Fibroblast of skin of abdomen (primary cell): Measurements from ENCODE around the gene TRAK1.

ENCODE experiments used
- DNase-seq: peaks from one replicate; pipeline ENCODE4 v3.0.0-alpha.2; 2013

Gene TRAK1

GRCh38 chr3:42159147-42159546, 68.0 kb downstream of the TRAK1 start:
- DNase-seq = no peak

GRCh38 chr3:42159706-42160472, 68.7 kb downstream of the TRAK1 start:
- no peak for DNase-seq

- peak; percentile 57 for DNase-seq
Measured at GRCh38 chr3:42161050-42161935, 70.1 kb downstream of the TRAK1 start.

- no peak for DNase-seq
Measured at GRCh38 chr3:42162462-42162861, 71.3 kb downstream of the TRAK1 start.

GRCh38 chr3:42163622-42164244, 72.6 kb downstream of the TRAK1 start:
- no peak for DNase-seq

- DNase-seq = no peak
Measured at GRCh38 chr3:42164656-42165055, 73.5 kb downstream of the TRAK1 start.

DNA sequence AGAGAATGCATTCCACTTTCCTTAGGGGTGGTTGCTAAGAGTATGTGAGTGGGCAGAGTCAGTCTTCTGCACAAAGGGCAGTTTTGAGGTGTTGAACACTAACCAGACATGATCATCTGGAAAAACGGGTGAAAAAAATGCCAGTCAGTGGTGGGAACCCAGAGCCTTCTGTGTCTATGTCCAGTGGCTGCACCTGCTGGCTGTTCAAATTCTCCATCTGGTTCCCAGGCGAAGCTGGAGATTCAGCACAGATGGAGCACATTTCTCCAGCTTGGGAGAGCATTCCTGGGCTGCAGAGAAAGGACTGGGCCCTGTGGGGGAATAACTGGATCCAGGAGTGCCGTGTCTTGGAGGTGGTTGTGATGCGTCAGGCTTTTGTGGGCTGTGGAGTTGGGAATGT, 74.1 kb downstream of the TRAK1 start:
- peak; percentile 50 for DNase-seq

- no peak for DNase-seq
Measured at GRCh38 chr3:42166214-42166613, 75.1 kb downstream of the TRAK1 start.

DNA sequence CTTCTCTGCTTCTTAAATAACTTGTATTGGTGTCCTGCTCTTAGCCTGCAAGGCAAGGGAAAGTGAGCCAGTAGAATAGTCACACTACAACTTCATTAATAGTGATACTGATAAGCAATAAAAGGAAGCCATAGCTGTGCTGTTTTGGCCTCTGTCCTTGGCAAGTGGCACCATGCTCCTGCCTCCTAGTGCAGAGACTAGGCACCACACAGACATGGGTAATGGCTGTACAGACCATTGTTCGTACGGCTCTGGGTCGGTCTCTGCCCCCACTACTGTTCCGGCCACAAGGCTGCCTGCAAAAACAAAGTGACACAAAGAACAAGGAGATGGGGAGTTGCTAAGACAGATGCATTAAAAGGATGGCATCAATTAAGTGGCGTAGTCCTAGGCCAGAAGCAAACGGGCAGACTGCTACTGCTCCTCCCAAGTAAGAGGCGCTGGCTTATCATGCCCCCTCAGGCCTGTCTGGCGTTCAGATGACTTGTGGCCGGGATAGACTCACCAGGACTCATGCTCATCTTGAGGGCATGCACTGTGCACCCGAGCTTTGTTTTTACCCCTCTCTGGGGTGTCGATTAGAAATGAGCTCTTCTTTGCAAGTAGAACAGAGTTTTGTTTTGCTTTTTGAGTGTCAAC, 75.6 kb downstream of the TRAK1 start:
- DNase-seq = no peak

DNA sequence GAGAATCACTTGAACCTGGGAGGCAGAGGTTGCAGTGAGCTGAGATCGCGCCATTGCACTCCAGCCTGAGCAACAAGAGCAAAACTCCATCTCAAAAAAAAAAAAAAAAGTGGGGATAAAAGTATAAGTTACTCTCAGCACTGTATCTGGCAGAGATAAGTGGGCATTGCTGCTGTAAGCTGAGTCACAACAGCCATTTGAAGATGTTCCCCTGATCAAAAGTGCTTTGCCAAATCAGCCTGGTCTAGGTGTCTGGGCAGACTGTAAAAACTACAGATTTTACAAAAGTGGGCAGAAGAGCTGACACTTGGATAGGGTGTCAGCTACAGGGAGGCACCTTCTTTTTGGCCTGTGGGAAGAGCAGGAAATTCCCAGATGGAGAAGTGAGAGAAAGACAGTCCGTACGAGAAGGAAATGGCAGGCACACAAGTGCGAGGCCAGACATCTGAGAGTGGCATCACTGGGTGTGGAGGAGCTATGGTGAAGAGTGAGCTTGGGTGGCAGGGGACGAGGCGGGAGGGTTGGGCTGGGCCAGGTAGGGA, 78.5 kb downstream of the TRAK1 start:
- DNase-seq = no peak

DNA sequence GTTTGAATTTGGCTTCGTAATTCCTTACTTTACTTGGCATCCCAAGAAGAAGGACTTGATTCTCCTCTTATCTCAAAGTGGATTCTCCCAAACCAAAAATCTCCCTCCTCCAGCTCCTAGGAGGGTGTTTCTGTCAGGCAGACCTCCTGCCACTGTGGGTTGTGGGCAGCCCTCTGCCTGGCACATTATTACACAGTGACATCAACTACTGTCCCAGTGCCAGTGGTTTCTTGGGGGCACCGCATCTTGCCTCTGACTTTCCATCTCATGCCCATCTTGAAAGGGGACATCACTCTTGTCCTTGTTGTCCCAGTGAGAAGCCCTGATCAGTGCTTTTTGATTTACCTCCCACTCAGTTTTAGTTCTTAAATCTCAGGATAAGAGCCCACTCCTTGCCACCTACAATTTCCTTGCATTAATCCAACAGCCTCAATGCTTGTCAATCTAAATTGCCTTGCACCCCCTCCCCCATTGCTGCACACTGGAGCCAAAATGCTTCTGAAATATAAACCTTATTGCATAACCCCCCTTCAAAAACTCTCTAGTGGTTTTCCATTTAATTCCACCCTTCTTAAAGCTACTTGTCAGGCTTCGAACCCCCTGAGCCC, 81.0 kb downstream of the TRAK1 start:
- DNase-seq = no peak

DNA sequence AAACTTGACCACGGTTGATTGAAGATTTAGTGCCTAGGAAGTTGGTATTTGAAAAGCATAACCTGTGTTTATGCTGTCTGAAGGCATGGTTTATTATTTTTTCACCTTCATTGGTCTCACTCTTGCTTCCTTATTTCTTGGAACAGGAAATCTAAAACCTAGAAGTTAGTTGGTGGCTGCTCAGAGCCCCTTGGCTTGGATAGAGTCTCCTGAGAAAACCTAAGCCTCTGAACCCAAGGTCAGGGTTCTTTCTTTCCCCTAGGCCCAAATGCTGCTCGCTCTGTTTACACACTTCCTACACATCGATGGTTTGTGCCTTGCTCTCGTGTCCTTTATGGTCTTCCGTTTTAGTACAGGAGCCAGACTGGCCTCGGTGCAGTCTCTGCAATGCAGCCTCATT, 82.2 kb downstream of the TRAK1 start:
- no peak for DNase-seq

- no peak for DNase-seq
Measured at GRCh38 chr3:42174679-42175385, 83.7 kb downstream of the TRAK1 start.

- DNase-seq = no peak
Measured at GRCh38 chr3:42175386-42176240, 84.5 kb downstream of the TRAK1 start.

- no peak for DNase-seq
Measured at GRCh38 chr3:42176242-42177034, 85.3 kb downstream of the TRAK1 start.

DNA sequence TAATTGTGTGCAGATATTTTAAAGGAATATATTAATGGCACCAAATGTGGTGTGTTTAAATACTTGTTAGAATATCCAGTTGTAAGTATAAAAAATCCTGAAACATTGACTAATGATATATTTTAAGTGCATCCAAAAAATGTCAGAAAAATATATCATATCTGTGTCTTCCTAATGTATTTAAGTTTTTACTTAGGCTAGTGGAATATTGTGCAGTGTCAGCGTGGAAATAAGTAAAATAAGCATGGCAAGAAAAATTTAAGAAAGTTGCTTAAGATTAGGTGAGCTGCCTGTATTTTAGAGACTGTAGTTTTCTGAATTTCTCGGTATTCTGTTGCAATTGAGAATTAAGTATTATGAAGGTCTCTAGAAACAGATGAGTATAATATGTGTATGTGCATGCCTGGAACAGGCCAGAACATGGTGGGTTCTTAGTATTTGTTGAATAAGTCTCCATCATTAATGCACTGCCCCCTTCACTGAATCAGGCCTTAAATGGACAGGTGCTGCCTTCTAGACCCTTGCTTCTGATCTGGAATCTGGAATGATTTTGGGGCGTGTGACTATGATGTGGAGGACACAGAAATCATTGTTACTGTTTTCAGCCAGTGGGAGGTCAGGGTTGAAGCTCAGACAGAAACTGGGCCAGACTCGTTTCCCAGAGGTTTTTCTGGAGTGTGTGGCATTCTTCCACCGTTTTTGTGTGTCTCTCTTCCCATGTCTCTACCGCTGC, 86.1 kb downstream of the TRAK1 start:
- no peak for DNase-seq

GRCh38 chr3:42177801-42178150, 86.6 kb downstream of the TRAK1 start:
- no peak for DNase-seq

DNA sequence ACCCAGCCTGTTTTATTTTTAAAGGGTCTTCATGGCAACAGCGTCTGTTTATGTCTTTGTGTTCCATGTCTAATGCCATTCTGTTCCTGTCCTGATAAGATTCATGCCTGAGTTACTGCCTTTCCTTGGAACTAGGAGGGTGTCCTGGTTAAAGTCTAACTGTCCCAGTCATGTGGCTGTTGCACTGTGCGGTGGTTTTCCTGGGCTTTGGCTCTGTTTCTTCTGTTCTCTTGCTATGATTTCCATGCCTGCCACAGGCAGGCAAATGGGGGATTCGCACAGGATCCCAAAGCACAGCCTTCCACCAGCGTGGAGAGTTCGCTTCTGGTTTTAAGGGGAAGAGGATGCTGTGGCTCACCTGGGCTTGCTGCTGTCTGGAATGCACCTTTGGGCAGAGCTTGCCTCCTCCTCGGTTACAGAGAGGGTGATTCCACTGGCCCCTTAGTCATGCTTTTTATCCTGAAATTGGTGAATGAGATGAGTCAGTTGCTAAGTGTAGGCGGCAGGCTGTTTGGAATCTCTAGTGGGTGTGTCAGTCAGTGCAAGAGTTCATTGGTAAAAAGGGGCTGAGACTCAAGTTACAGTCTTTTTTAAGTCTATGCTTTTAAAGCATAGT, 88.1 kb downstream of the TRAK1 start:
- DNase-seq = peak; percentile 86

GRCh38 chr3:42180901-42181300, 89.7 kb downstream of the TRAK1 start:
- DNase-seq = no peak
